HG02588 (cell line): ENCODE results near the gene CLEC17A.

Source experiments
- ATAC-seq: cut with Tn5 transposase; IDR thresholded peaks from one replicate; pipeline ENCODE4 v1.9.1; 2021; ENCODE audit warnings: mild to moderate bottlenecking, moderate library complexity; ENCODE audit not compliant: unreplicated experiment

CLEC17A gene

DNA sequence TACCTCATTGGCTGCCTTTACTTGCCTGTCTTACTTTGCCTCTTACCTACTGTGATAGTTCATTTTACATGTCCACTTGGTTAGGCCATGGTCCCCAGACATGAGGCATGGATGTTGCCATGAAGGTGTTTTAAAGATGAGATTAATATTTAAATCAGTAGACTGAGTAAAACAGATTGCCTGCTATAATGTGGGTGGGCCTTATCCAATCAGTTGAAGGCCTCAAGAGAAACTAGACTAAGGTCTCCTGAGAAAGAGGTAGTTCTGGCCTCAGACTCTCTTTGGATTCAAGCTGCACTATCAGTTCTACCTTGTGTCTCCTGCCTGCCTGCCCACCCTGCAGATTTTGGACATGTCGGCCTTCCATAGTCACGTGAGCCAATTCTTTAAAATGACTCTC is 65.6 kb downstream of the CLEC17A start:
- ATAC-seq = no peak

- ATAC-seq = no peak
These were observed 66.1 kb downstream of the CLEC17A start for GRCh38 chr19:14649020-14649419.

GRCh38 chr19:14650161-14650560 is 67.3 kb downstream of the CLEC17A start:
- no peak for ATAC-seq

DNA sequence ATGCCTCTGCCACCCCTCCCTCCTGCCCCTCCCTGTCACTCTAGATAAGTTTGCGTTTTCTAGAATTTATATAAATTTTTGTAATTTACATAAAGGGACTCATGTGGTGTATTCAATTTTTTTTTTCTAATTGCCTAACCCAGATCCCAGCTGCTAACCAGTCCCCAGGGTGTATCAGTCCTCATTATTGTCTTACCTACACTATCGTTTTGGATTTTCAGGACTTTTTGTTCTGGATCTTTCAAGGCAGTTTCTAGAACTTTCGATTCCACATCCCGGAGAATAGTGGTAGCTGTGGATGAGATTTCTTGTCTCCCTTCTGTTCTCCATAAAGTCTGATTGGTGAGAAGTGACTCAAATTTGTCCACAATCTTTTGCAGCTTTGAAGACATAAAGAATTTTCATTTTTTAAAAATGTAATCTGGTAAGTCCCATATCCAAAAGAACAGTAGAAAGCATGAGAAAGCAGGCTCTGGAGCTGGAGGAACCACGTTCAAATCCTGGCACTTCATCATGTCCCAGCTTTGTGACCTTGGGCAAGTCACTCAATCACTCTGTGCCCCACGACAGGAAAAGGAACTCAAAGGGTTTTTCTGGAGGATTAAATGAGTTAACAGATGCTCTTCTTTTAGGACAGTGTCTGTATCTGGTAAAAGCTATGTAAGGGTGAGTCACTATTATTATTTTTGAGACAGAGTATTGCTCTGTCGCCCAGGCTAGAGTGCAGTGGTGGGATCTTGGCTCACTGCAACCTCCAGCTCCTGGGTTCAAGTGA is 72.1 kb downstream of the CLEC17A start:
- no peak for ATAC-seq

DNA sequence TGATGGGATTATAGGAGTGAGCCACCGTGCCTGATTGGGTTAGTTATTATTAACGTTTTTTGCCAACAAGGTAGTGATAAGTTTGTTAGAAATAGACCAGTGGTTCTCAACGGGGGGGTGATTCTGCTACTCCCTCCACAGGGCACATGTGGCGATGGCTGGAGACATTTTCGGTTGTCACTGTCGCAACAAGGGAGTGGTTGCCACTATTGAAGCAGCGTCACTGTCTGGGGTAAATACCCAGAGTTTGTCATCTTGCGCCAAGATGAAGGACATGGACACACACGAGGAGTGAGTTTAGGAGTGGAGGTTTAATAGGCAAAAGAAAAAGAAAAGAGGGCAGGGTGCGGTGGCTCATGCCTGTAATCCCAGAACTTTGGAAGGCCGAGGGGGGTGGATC is 72.8 kb downstream of the CLEC17A start:
- no peak for ATAC-seq

GRCh38 chr19:14659874-14660489 is 77.1 kb downstream of the CLEC17A start:
- ATAC-seq = no peak

- no peak for ATAC-seq
These were observed 78.6 kb downstream of the CLEC17A start for GRCh38 chr19:14661372-14661924.
